Measurements from ENCODE around the gene C15orf62.

DNA sequence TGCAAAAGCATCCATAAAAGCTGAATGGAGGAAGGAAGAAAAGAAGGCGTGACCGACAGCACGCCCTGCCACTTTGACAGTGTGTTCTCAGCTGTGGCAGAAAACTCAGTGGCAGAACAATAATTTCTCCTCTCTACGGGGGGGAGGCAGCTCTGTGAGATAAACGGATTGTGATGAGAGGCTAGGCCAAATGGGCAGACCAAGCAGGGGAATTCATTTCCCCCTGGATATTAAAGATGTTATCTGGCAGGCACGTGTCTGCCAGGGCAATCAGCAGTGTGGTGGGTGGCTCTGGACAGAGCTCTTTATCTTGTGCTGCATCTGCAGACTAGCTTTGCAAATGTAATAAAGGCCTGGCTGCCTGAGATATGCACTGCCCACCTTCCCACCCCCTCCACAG, 12.8 kb upstream of the C15orf62 start:
- TF ChIP-seq POLR2AphosphoS5 (IDR thresholded peaks at IDR 0.05; ENCODE audit: borderline replicate concordance, low read depth, low read length) (no peak), EZH2 (IDR thresholded peaks at IDR 0.05) (no peak)

Measured in SK-N-MC (cell line).